IPS DF 19.7 (cell line): ENCODE data around the gene RHOT2.
"Not testable (repeated sequence)": the region's sequence is repeated elsewhere in the genome, so short reads cannot be mapped to it uniquely, and the experiment has no call there.

Source experiments
- DNase-seq: peaks from one replicate; pipeline ENCODE4 v3.0.0-alpha.2; 2013; ENCODE audit warnings: low read depth, low spot score

Gene RHOT2

DNA sequence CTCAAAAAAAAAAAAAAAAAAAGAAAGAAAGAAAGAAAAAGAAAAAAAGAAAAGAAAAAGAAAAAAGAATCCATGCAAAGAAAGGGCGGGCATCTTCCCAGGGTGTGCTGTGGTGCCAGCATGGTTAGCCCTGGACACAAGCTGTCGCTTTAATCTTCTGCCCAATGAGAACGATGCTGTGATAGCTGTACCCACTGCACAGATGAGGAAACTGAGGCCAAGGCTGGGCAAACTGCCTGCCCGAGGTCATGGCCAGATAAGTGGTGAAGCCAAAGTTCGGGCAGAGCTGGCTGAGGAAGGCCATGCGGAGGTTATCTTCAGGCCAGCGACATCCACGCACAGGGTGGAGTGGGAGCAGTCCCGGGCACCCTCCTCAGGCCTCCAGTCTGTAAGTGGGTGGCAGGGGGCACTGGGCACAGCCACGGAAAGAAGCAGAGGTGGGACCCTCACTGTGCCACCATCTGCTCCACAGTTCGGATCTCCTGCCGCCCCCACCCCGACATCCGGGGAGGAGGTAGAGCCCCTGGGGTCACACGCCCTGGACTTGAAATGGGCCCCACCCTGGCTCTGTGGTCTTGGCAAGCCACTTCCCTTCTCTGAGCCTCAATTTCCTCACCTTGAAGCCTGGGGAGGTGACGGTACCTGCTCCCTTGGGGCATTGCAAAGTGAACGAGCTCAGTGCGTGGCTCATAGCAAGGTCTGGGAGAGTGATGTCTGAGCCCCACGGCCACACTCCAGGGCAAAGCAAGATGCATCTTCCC lies 31.2 kb downstream of the RHOT2 start:
- DNase-seq: no peak

DNA sequence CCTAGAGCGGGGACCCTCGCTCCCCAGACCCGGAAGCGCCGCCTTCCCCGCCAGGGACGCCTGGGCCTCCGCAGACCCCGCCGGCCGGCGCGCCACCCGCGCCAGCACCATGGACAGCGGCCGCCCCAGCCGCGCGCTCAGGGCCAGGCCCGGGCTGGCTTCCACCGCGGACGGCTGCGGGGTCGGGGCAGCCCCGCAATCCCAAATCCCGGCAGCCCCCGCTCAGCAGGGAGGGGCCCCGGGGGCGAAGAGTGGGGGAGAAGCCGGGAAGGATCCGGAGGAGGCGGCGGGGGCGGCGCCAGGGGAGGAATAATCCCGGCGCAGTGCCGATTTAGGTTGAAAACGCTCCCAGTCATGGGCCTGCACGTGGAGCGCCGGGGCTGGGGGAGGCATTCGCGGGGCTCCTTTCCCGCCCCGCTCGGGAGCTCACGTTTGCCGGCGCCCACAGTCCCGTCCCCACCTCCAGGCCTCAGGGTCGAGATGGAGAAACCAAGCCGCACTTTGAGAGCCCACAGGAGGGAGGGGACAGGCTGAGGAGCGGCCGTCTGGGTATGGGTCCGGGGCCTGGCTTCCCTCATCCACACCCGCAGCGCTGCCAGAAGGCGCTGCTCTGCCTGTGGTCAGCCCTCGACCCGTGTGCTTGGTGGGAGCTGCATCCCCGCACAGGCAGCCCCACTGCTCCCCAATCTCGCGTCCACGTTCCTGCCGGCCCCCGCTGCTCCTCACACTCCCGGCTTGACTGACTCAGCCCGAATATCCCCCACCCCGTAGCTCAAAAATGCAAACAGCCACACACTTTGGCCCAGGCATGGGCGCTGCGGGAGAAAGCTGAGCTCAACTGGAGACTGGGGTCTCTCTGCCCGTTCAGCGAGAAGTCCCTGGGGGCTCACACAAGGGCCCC lies 33.0 kb downstream of the RHOT2 start:
- no peak for DNase-seq

DNA sequence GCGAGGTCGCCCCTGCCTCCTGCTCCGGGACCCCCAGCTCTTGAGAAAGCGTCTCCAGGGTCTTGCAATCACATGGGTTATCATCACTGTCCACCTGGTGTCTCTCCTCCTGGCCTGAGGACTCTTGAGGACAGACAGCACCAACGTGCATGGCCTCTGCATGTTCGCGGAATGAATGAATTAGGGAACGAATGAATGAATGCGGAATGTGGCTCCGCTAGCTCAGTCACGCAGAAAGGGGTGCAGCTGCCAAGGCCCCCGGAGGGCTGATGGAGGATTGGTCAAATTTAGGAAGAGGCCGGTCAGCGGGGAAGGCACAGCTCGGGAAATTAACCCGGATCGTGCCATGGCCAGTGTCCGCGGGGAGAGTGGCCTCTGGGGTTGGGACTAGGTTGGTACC lies 34.4 kb downstream of the RHOT2 start:
- DNase-seq: no peak

DNA sequence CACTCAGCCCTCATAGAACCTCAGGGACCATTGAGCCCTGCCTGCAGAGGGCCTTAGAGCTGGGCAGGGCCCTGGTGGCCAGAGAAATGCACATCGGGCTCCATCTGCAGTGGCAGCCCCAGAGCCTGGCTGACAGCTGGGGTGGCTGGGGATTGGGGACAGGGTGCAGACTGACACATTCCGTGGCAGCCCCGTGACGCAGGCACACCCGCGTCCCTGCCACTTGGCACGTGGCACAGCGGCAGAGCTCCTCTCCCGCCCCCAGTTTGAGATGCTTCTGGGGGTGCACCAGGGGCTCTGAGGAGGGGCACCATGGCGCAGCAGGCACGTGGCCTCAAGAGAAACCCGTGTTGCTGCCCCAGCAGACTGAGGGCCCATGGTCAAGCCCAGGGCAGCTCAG lies 35.5 kb downstream of the RHOT2 start:
- DNase-seq: no peak

DNA sequence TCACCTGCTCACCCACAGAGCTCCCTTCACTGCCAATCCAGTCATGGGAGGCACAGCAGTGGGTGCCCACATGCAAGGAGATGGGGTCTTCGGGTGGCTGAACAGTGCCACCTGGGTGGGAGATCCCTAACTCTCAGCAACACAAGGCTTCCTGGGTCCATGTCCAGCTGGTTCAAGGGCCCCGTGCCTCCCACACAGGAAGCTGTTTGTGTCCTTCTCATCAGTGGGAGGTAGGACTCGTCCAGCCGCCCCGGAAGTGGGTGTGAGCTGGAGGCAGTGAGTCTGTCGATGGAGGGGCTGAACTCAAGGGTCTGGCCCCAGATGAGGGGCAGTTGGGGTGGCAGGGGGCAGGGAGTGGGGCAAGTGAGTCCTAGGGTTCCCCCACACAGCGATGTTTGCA lies 36.1 kb downstream of the RHOT2 start:
- no peak for DNase-seq

DNA sequence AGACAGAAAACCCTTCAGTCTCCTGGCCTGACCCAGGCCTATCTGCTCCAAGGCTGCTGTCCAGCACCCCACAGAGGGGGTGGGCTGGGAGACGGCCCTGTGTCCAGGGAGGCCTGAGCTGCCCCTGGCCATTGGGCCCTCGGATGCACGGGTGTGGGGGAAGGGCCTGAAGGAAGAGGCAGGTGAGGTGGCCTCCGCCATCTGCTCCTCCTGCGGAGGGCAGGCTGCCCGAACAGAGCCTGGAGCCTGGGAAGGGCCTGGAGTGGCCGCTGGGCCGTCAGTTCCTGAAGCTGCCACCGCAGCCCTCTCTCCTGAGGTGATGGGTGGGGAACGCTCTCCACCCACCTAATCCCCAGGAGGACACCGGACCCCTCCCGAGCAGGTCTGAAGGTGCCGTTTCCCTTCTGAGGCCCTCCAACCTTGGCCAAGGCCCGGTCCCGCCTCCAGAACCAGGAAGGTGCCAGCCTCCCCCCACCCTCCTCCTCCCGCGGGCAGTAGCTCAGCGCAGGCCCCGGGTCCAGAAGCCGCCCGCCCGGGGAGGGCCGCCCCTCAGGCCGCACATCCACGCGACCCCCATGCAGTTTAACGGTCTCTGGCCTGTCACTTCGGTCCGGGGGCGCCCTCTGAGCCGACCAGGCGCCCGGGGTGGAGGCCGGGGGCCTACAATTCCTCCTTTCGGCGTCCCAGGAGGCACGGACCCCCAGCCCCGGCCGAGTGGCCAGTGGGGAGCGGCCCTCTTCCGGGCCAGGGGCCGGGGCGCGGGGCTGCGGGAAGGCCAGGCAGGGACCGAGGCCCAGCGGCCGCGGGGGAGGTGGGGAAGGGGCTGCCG lies 36.8 kb downstream of the RHOT2 start:
- no peak for DNase-seq

DNA sequence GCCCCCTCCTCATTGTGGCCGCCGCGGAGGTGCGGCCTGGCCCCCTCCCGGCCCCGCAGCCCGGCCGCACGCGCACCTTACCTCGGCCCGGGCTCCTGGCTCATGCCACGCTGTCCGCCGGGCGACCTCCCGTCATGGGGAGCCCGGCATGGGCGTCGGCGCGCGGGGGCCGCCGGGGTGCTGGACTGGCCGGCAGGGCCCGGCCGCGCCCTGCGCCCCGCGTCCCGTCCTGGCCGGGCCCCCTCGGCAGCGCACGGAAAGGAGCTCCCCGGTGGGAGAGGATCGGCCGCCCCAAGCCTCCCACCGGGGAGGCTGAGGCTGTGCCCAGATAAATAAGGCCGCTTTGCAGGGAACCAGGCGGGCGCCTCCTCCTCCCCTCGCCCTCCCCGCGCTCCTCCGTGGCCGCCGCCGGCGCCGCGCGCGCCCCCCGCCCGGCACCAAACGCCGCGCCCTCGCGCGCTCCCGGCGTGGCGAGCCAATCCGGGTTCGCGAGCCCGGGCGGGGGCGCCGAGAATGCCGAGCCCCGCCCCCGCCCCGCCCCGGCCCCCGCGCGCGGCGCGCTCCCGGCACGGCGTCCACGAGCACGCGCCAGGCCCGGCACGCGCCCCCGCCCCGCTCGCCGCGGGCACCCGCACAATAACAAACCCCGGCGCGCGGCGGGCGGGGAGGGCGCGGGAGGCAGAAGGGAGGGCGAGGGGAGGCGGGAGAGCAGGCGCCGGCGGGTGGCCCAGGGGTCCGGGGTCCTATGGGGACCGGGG lies 37.7 kb downstream of the RHOT2 start, which contains the start of gene FBXL16:
TSS of gene FBXL16 (minus strand) at position 371 of the 758 bp plus-strand sequence. CDS start 8,396 bp downstream, outside the sequence.
- DNase-seq: no peak

DNA sequence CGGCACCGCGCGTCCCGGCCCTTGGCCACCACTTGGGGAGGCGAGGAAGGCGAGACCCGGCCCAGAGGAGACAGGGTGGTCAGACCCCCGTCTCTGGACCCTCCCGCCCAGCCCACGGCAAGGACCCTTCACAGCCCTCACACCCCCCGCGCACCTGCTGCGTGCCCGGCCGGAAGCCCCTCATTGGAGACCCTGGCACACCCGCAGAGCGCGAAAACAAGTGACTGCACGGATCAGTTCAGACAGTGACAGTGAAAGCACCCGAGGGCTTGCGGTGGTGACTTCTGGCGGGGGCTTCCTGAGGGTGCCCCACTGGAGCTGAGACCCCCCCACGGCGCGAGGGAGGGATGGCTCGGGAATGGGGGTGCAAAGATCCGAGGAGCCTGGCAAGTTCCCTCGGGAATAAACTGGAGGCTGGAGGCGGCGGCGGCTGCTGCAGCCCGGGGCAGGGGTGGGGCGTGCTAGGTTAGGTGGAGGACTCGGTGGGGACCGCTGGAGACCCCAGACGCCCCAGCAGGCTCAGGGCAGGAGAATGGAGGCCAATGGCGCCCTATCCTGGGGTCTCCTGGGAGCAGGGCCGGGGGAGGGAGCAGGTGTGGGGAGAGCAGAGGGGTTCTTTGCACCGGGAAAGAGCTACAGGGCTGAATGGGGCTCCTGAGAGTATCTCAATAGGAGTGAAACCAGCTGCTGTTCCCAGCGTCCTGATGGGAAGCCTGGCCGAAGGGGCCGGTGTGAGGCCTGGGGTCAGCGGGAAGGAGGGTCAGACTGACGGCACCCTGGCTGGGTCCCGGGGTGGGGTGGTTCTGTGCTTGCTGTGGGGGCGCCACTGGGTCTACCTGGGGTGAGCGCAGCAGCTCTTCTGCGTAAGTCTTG lies 38.5 kb downstream of the RHOT2 start:
- no peak for DNase-seq

DNA sequence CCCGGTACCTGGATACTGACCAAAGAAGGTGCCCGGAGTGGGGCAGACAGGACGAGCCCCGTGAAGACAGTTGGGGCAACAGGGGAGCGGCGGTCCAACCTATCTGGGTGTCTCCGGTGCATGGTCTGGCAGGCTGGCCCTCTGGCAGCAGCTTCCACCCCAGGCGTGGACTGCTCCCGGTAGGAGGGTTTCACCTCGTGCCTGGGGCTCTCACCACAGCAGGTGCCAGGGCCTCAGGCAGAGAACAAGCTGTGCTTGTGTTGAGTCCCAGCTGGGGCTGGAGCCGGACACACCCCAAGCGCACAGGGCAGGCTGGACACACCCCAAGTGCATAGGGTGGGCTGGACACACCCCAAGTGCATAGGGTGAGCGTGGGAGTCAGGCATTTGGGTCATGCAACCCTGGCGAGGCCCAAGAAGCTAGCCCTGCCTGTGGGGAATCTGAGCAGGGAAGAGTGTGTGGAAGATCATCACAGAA lies 39.2 kb downstream of the RHOT2 start:
- no peak for DNase-seq

DNA sequence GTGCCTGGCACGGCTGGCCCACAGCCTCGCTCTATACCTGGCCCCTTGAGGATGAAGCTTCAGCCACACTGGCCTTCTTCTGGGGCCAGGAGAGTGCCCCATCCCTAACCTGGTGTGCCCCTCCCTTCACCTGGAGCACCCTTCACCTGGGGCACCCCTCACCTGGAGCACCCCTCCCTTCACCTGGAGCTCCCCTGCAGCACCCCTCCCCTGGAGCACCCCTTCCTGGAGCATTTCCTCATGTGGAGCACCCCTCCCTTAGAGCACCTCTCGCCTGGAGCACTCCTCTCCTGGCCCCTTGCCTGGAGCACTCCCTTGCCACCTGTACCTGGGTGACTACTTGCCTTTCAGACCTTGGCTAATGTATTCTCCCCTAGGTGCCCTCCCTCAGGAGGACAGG lies 40.1 kb downstream of the RHOT2 start:
- no peak for DNase-seq

DNA sequence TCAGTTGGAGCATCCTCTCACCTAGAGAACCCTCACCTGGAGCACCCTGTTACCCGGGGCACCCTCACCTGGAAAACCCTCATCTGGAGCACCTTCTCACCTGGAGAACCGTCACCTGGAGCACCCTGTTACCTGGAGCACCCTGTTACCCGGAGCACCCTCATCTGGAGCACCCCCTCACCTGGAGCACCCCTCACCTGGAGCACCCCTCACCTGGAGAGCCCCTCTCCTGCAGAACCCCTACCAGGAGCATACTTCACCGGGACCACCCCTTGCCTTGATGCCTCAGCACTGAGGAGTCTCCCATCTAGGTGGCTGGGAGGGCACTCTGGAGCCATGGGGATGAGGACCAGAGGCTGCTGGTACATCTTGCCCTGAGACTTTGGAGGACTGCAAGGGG lies 41.0 kb downstream of the RHOT2 start:
- no peak for DNase-seq

DNA sequence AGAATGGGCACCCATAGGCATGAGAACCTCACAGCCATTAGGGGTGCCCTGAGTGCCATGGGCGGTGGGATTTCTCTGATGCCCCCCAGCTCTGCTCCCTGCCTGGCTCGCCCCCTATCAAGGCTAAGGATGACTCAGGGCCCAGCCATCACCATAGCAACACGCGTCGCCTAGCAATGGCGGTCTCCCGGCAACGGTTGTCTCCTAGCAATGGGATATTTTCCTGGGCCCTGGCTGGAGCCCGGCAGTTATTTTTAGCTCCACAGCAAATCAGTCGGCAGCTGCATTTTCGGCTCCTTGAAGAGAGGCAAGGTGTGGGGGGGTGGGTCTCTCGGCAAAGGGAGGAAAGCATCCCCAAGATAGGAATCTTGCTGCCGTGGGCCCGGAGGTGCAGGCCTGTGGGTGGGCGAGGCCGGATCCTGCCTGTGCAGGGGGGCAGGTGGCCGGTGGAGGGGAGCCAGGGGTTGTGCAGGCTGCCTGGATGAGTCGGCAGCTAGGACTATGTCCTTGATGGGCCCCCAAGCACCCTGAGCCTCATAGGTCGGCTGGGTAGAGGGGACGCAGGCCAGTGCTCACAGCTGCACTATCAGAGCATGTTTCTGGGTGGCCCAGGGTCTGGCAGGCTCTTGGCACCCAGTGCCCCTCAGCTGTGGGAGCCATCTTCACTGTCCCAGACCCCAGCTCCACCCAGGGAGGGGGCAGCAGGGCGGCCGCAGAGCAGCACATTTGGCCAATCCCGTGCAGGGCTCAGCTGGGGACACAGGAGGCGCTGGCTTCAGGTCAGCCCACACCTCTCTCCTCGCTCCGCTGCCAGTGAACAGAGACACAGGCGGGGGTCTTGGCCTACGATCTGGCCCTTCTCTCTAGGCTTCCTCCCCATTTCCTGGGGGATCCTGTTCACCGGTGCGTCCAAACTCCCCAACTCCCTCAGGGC lies 41.9 kb downstream of the RHOT2 start:
- no peak for DNase-seq

DNA sequence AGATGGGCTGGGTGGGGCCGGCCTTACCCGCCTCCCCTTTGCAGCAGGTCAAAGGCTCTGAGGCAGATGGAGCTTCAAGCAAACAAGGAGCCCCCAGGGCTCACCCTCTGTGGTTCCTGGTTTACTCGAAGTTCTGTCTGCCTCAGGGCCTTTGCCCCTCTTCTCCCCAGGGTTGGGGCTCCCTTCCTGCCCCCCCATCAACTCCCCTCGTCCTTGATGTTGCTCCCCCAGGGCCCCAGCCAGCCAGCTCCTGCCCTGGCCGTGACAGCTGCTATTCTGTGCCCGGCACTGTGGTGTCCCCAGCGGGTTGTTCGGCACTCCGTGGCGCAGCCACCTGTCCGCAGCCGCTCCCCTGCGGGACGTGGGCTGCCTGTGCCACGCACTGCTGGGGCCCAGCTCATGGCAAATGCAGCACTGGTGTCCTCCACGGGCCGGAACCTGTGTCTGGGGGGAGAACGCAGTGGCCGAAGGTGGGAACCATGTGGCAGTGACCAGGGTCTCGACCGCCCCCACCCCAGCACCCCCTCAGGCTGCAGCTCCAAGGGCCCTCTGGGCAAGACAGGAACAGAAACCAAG lies 42.7 kb downstream of the RHOT2 start:
- no peak for DNase-seq

DNA sequence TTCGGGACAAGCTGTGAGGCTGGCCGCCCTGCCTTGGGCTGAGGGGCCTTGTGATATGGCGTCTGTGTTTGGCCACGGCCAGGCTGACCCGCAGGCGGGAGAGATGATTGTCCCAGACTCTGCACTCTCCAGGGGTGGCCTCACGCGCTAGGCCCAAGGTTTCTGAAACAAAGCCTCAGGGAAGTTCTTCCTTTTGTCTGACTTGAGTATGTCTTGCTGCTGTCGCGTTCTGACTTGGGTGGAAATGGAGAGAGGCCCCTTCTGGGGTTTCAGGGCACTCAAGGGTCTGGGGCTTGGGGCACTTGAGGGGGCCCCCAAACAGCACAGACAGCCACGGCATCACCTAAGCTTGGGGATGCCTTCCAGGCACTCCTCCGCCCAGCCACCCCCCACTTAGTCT lies 43.2 kb downstream of the RHOT2 start:
- no peak for DNase-seq

DNA sequence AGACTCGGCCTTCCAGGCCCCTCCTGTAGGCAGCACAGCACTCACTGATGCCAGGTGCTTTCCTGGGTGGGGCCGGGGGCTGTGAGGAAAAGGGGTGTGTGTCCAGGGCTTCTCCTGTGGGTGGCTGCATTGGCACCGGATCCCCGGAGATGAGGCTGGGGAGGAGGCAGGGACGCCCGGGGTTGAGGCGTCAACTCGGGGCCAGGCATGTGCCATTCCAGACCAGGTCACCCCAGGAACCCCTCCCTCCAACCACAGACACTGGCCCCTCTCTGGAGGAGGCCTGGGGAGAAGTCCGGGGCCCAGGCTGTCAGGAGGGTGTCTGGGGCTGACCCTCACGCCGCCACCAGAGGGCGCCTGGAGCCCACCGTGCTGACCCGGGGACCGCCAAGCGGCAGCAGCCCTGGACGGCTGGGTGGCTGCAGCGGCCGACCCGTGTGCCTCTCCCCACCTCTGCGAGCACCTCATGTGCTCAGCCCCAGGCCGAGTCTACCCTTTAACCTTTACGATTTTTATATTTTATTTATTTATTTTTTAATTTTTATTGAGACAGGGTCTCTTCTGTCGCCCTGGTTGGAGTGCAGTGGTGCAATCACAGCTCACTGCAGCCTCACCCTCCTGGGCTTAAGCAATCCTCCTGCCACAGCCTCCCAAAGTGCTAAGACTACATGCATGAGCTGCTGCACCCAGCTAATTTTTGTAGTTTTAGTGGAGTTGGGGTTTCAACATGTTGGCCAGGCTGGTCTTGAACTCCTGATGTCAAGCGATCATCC lies 43.8 kb downstream of the RHOT2 start:
- no peak for DNase-seq

DNA sequence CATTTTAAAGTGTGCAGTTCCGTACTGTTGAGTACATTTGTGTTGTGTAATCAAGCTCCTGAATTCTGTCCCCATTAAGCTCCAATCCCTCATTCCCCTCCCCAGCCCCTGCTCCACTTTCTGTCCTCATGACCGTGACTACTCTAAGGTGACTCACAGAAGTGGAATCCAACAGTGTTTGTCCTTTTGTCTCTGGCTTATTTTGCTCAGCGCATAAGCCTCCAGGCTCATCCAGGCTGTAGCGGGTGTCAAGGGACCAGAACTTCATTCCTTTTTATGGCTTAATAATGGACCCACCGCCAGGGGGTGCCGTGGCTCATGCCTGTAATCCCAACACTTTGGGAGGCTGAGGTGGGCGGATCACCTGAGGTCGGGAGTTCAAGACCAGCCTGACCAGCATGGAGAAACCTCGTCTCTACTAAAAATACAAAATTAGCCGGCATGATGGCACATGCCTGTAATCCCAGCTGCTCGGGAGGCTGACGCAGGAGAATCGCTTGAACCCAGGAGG lies 44.9 kb downstream of the RHOT2 start:
- DNase-seq: not testable (repeated sequence)

DNA sequence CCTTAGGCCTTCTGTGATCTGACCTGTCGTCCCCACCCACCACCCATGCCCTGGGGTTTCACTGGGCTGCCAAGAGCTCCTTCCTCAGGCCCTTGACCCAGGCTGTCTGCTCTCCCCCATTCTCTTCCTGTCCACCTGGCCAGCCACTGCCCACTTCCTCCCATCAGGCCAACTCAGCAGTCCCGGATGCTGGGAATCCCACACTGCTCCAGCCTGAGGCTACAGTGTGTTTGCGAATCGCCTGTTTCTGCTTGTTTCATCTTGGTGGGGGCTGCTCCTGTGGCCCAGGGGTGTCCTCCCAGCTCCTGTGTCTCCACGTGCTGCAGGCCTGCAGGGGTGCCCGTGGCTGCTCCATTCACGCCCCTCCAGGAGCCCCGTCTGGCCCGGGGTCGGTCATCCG lies 46.1 kb downstream of the RHOT2 start:
- no peak for DNase-seq
